Peyer's patch (tissue), 4 donors: ENCODE measurements around the gene KIAA1671.

Source experiments
- CTCF ChIP-seq, 6 experiments: fragments of 450-650 bp in 4 of 6; fragments of 200-600 bp in 2 of 6; sonication (generic) in 1 of 6; IDR thresholded peaks; one replicate each; pipeline ENCODE4 v1.5.1; 2017 to 2019; ENCODE audit warnings: antibody characterized with exemption in 6 of 6, mild to moderate bottlenecking in 3 of 6, moderate library complexity in 1 of 6
- POLR2A ChIP-seq, 2 donors: fragments of 450-650 bp; IDR thresholded peaks; one replicate each; pipeline ENCODE4 v1.5.1; 2017; ENCODE audit warnings: antibody characterized with exemption in 2 of 2, mild to moderate bottlenecking in 2 of 2, moderate library complexity in 2 of 2

- TF ChIP-seq POLR2A (IDR thresholded peaks at IDR 0.05) = no peak
- TF ChIP-seq CTCF (IDR thresholded peaks at IDR 0.05) = no peak
Measured at GRCh38 chr22:25007444-25008106, 55.1 kb downstream of the KIAA1671 start.
